ENCODE data around the gene OR2AT4.

DNA sequence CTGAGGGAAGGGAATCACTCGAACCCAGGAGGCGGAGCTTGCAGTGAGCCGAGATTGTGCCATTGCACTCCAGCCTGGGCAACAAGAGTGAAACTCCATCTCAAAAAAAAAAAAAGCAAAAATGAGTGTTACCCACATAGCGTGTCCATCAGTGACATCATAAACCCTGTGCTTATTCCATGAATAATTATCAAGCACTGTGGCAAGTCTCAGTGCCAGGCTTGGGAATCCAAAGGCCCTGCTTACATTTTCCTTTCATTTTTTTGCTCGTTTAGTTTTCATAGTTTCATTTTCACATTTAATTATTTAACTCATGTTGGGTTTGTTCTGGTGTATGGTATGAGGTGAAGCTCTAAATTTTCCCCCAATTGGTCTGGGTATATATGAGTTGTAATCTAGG is 61.4 kb downstream of the OR2AT4 start:
- TF ChIP-seq, protein P1, sequence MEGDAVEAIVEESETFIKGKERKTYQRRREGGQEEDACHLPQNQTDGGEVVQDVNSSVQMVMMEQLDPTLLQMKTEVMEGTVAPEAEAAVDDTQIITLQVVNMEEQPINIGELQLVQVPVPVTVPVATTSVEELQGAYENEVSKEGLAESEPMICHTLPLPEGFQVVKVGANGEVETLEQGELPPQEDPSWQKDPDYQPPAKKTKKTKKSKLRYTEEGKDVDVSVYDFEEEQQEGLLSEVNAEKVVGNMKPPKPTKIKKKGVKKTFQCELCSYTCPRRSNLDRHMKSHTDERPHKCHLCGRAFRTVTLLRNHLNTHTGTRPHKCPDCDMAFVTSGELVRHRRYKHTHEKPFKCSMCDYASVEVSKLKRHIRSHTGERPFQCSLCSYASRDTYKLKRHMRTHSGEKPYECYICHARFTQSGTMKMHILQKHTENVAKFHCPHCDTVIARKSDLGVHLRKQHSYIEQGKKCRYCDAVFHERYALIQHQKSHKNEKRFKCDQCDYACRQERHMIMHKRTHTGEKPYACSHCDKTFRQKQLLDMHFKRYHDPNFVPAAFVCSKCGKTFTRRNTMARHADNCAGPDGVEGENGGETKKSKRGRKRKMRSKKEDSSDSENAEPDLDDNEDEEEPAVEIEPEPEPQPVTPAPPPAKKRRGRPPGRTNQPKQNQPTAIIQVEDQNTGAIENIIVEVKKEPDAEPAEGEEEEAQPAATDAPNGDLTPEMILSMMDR (IDR thresholded peaks at IDR 0.05; ENCODE audit: low read depth, low read length), result no peak
- TF ChIP-seq, protein P2, sequence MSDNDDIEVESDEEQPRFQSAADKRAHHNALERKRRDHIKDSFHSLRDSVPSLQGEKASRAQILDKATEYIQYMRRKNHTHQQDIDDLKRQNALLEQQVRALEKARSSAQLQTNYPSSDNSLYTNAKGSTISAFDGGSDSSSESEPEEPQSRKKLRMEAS (IDR thresholded peaks at IDR 0.05; ENCODE audit: low read depth, low read length), result no peak

Measured in NB4 (cell line).